Epithelial cell of esophagus (primary cell): ENCODE measurements around the gene DNAJC24.
"Not testable (repeated sequence)": the region's sequence is repeated elsewhere in the genome, so short reads cannot be mapped to it uniquely, and the experiment has no call there.

ENCODE experiments used
- DNase-seq: peaks from one replicate; pipeline ENCODE4 v3.0.0; 2010; ENCODE audit warnings: low read depth
- H3K4me3 ChIP-seq: 2 replicates; pipeline ENCODE4 v1.5.1; 2011; ENCODE audit warnings: mild to moderate bottlenecking, low read length, control low read depth
- CTCF ChIP-seq: IDR thresholded peaks from 2 replicates; pipeline ENCODE4 v1.5.1; 2011; ENCODE audit warnings: low read depth, mild to moderate bottlenecking, low read length, control low read depth, inconsistent platforms; ENCODE audit not compliant: insufficient read depth; ENCODE audit errors: missing control alignments

The DNAJC24 gene

GRCh38 chr11:31369348-31370329, at the start of gene DNAJC24, which contains the start of gene DCDC1:
Gene DNAJC24, plus strand, starts transcription at chr11:31369860. Its CDS starts 889 bp downstream, at chr11:31370749.
Gene DCDC1, minus strand, starts transcription at chr11:31369739. Its CDS starts 41,459 bp downstream, at chr11:31328280.
- H3K4me3 ChIP-seq = peak within 1 kb of the TSS; percentile 97
- DNase-seq = peak; percentile 94
- TF ChIP-seq CTCF = no peak

GRCh38 chr11:31321494-31321893, 48.2 kb upstream of the DNAJC24 start:
- not testable (repeated sequence) for H3K4me3 ChIP-seq, DNase-seq

GRCh38 chr11:31323145-31323544, 46.5 kb upstream of the DNAJC24 start:
- no peak for TF ChIP-seq CTCF
- DNase-seq = no peak
- H3K4me3 ChIP-seq = no peak overlapping the region

GRCh38 chr11:31325160-31325559, 44.5 kb upstream of the DNAJC24 start:
- peak; percentile 76 for DNase-seq
- no peak overlapping the region for H3K4me3 ChIP-seq
- TF ChIP-seq CTCF = no peak

GRCh38 chr11:31326470-31327148, 43.1 kb upstream of the DNAJC24 start:
- H3K4me3 ChIP-seq = no peak overlapping the region
- no peak for TF ChIP-seq CTCF
- DNase-seq = no peak

GRCh38 chr11:31327417-31327816, 42.2 kb upstream of the DNAJC24 start:
- no peak for TF ChIP-seq CTCF
- no peak overlapping the region for H3K4me3 ChIP-seq
- DNase-seq = no peak

- TF ChIP-seq CTCF = no peak
- DNase-seq = no peak
- H3K4me3 ChIP-seq = no peak overlapping the region
Measured at GRCh38 chr11:31328697-31329096, 41.0 kb upstream of the DNAJC24 start.
